GM12878 (cell line): ENCODE measurements around the gene CHCHD3. TPM values are rescaled to one million over a fixed set of nuclear protein-coding genes. Genes with fewer than 3 reads are reported as not detected.

ENCODE experiments used
- ATAC-seq: fragments of 200-7000 bp; cut with Tn5 transposase; 3 replicates; pipeline ENCODE4 v1.9.1; 2020; ENCODE audit warnings: mild to moderate bottlenecking, moderate library complexity
- Bru-seq: library from RNA; stranded (reverse); fragments of 400-500 nt; gene quantifications from one replicate; lab custom pipeline; 2021; lab: Mats Ljungman, UMichigan
- BruChase-seq, 2 experiments: library from RNA; stranded (reverse); fragments of 400-500 nt; gene quantifications; one replicate each; lab custom pipeline; 2021; lab: Mats Ljungman, UMichigan
- BruUV-seq: library from RNA; stranded (reverse); fragments of 400-500 nt; replicated peaks from 2 replicates; lab custom pipeline; 2021; lab: Mats Ljungman, UMichigan
- CTCF ChIA-PET: fragments of 300-600 bp; sonication (Branson Sonifier 250); formaldehyde crosslinking; extraction: SDS; loops from one replicate; lab custom pipeline; 2021; ENCODE audit warnings: inconsistent platforms; lab: Yijun Ruan, JAX
- POLR2A ChIA-PET: fragments of 350-600 bp; formaldehyde crosslinking; extraction: SDS; loops from one replicate; lab custom pipeline; 2021; ENCODE audit warnings: inconsistent platforms; lab: Charles Lee
- RAD21 ChIA-PET: fragments of 300-600 bp; sonication (Branson Sonifier 250); formaldehyde crosslinking; loops from one replicate; lab custom pipeline; 2023; ENCODE audit warnings: antibody characterized with exemption; ENCODE audit not compliant: unreplicated experiment; lab: Charles Lee
- SMC1A ChIA-PET: fragments of 300-600 bp; sonication (Branson Sonifier 250); formaldehyde crosslinking; loops from one replicate; lab custom pipeline; 2023; ENCODE audit not compliant: unreplicated experiment, uncharacterized antibody; lab: Charles Lee
- DNase-seq: peaks from one replicate; pipeline ENCODE4 v3.0.0-alpha.2; 2011; ENCODE audit warnings: low read depth, low spot score
- FAIRE-seq: peaks from 3 replicates; lab custom pipeline; 2011; peaks lifted over from hg19 to GRCh38; lab: Jason Lieb, UNC
- H2AFZ ChIP-seq: 2 replicates; pipeline ENCODE4 v1.6.0; 2011; ENCODE audit warnings: low read depth, low read length, control low read depth; ENCODE audit not compliant: control insufficient read depth
- H3K27ac ChIP-seq: 2 replicates; pipeline ENCODE4 v1.5.1; 2011; ENCODE audit warnings: control low read depth; ENCODE audit not compliant: control insufficient read depth, insufficient read depth
- H3K27me3 ChIP-seq, 2 experiments: replicated peaks in 1 of 2; 2 replicates each; pipeline versions ENCODE4 v1.6.0 to v1.6.1; 2011; ENCODE audit warnings: low read length in 1 of 2; ENCODE audit not compliant: control insufficient read depth in 2 of 2, insufficient read depth in 2 of 2
- H3K36me3 ChIP-seq, 2 experiments: 2 replicates each; pipeline ENCODE4 v1.5.1; 2011; ENCODE audit warnings: low read length in 1 of 2; ENCODE audit not compliant: control insufficient read depth in 2 of 2, insufficient read depth in 2 of 2
- H3K4me1 ChIP-seq: 2 replicates; pipeline ENCODE4 v1.6.1; 2011; ENCODE audit warnings: mild to moderate bottlenecking, low read length, moderate library complexity, mixed read lengths; ENCODE audit not compliant: control insufficient read depth, insufficient read depth
- H3K4me2 ChIP-seq: 2 replicates; pipeline ENCODE4 v1.6.0; 2011; ENCODE audit warnings: control low read depth; ENCODE audit not compliant: control insufficient read depth, insufficient read depth
- H3K4me3 ChIP-seq: fragments of 200-600 bp; sonication (generic); 2 replicates; pipeline ENCODE4 v1.5.1; 2016
- H3K79me2 ChIP-seq: 2 replicates; pipeline ENCODE4 v1.6.0; 2011; ENCODE audit warnings: low read length; ENCODE audit not compliant: control insufficient read depth, insufficient read depth
- H3K9ac ChIP-seq: 2 replicates; pipeline ENCODE4 v1.8.0; 2011; ENCODE audit warnings: low read length, control low read depth, mixed read lengths; ENCODE audit not compliant: control insufficient read depth, insufficient read depth
- H3K9me3 ChIP-seq: replicated peaks from 3 replicates; pipeline ENCODE4 v1.5.1; 2011; ENCODE audit warnings: mild to moderate bottlenecking, low read length; ENCODE audit not compliant: control insufficient read depth, insufficient read depth
- H4K20me1 ChIP-seq: 2 replicates; pipeline ENCODE4 v1.6.0; 2011; ENCODE audit not compliant: control insufficient read depth, insufficient read depth
- BACH1 ChIP-seq: fragments of 450-650 bp; IDR thresholded peaks from 2 replicates; pipeline ENCODE4 v1.6.1; 2017; ENCODE audit warnings: mild to moderate bottlenecking, borderline replicate concordance
- CEBPZ ChIP-seq: fragments of 150-350 bp; IDR thresholded peaks from 2 replicates; pipeline ENCODE4 v1.6.1; 2016; ENCODE audit warnings: low read depth, low read length
- GABPA ChIP-seq: IDR thresholded peaks from 2 replicates; pipeline ENCODE4 v1.6.1; 2014; ENCODE audit warnings: antibody characterized with exemption, low read depth, mild to moderate bottlenecking, inconsistent platforms
- IRF4 ChIP-seq: IDR thresholded peaks from 2 replicates; pipeline ENCODE4 v1.6.1; 2011; ENCODE audit warnings: low read depth, low read length
- NR2C1 ChIP-seq: fragments of 450-650 bp; IDR thresholded peaks from 2 replicates; pipeline ENCODE4 v1.6.1; 2017; ENCODE audit warnings: antibody characterized with exemption, mild to moderate bottlenecking, moderate library complexity
- PKNOX1 ChIP-seq: fragments of 450-650 bp; IDR thresholded peaks from 2 replicates; pipeline ENCODE4 v1.6.1; 2016; ENCODE audit warnings: mild to moderate bottlenecking
- POLR2A ChIP-seq: IDR thresholded peaks from 2 replicates; pipeline ENCODE4 v1.6.1; 2011; ENCODE audit warnings: low read depth, mild to moderate bottlenecking, low read length
- SPI1 ChIP-seq: IDR thresholded peaks from 2 replicates; pipeline ENCODE4 v1.6.1; 2011; ENCODE audit warnings: low read depth, mild to moderate bottlenecking, low read length, moderate library complexity, borderline replicate concordance; ENCODE audit not compliant: insufficient read depth
- SREBF2 ChIP-seq: IDR thresholded peaks from 2 replicates; pipeline ENCODE4 v1.6.1; 2012; ENCODE audit warnings: mild to moderate bottlenecking, low read length
- STAT3 ChIP-seq: IDR thresholded peaks from 2 replicates; pipeline ENCODE4 v1.6.1; 2011; ENCODE audit warnings: low read depth, low read length, improper control_type of control experiment
- SUZ12 ChIP-seq: fragments of 200-600 bp; sonication (generic); IDR thresholded peaks from one replicate; pipeline ENCODE4 v1.6.1; 2018; ENCODE audit warnings: antibody characterized with exemption, mild to moderate bottlenecking; ENCODE audit not compliant: unreplicated experiment
- ZNF217 ChIP-seq: fragments of 450-650 bp; IDR thresholded peaks from 2 replicates; pipeline ENCODE4 v1.6.1; 2017; ENCODE audit warnings: antibody characterized with exemption, mild to moderate bottlenecking
- ZNF24 ChIP-seq: fragments of 450-650 bp; IDR thresholded peaks from 2 replicates; pipeline ENCODE4 v1.6.1; 2017; ENCODE audit warnings: antibody characterized with exemption, mild to moderate bottlenecking
- ZNF274 ChIP-seq: IDR thresholded peaks from one replicate; pipeline ENCODE4 v1.8.0; 2011; ENCODE audit not compliant: insufficient read length, insufficient read depth
- ZNF622 ChIP-seq: fragments of 450-650 bp; IDR thresholded peaks from 2 replicates; pipeline ENCODE4 v1.6.1; 2017; ENCODE audit warnings: mild to moderate bottlenecking, inconsistent platforms
- WGBS: methylation state at CpG from one replicate; pipeline ENCODE4 v1.1.6; 2016; ENCODE audit warnings: low lambda C conversion rate; ENCODE audit not compliant: insufficient replicate concordance, insufficient coverage; ENCODE audit errors: missing lambda C conversion rate; 5-methylcytosine and 5-hydroxymethylcytosine counted together
- in situ Hi-C: fragments of 300-500 bp; cut with MboI; formaldehyde crosslinking; loops from 9 replicates; pipeline ENCODE4 v1.14.3; 2018; ENCODE audit warnings: mixed read lengths
- intact Hi-C: fragments of 100-400 bp; cut with micrococcal nuclease; formaldehyde crosslinking; loops from one replicate; pipeline ENCODE4 v1.14.2; 2022; ENCODE audit not compliant: unreplicated experiment
- long read RNA-seq, 2 experiments: library from polyadenylated mRNA; unstranded; transcript quantifications; one replicate each; pipeline ENCODE4 v2.0.0, GENCODE V29; 2019 to 2020
- polyA minus RNA-seq, 3 experiments: library from RNA; depleted of rRNA, polyadenylated mRNA; stranded (reverse); fragments of >200 nt; gene quantifications; 2 replicates each; pipeline ENCODE4 v1.2.3, GENCODE V29; 2011
- polyA plus RNA-seq, 11 experiments: library from polyadenylated mRNA; depleted of rRNA in 4 of 11; unstranded in 6 of 11; stranded (reverse) in 5 of 11; fragments of >200 nt; fragmentation: Nextera tagmentation in 4 of 11; fragmentation: Illumina TruSeq in 1 of 11; extraction: Ambion mirVana in 4 of 11; extraction: Trizol in 1 of 11; gene quantifications; 1 replicate in 1 of 11; 2 replicates in 10 of 11; pipeline versions ENCODE4 v1.2.1 to v1.2.3, GENCODE V29; 2011 to 2016; ENCODE audit warnings: inconsistent platforms in 2 of 11, missing spikeins in 2 of 11, low read depth in 1 of 11
- total RNA-seq, 4 experiments: library from RNA; depleted of rRNA in 3 of 4; stranded (reverse); fragments of >200 nt in 3 of 4; fragmentation: Illumina TruSeq in 1 of 4; extraction: Trizol in 1 of 4; gene quantifications; 2 replicates each; pipeline versions ENCODE4 v1.2.1 to v1.2.3, GENCODE V29; 2013 to 2021

Gene CHCHD3
- 109 TPM in 2 replicates for total RNA-seq (2013; cell fraction: nucleolus; rRNA removed)
- total RNA-seq (2014; rRNA removed) = 97.5 and 118 TPM in 2 replicates
- total RNA-seq (2014; rRNA removed; fragmentation: Illumina TruSeq; extraction: Trizol) = 114 and 118 TPM in 2 replicates
- total RNA-seq (2021) = 89.3 and 95.0 TPM in 2 replicates
- 39.9 TPM for polyA plus RNA-seq (2011; ENCODE audit: low read depth)
- 84.9 and 107 TPM in 2 replicates for polyA plus RNA-seq (2011; rRNA removed)
- polyA plus RNA-seq (2011; cell fraction: cytosol; rRNA removed) = 49.9 and 53.6 TPM in 2 replicates
- 36.8 and 39.3 TPM in 2 replicates for polyA plus RNA-seq (2011; cell fraction: nucleus; rRNA removed)
- polyA plus RNA-seq (2012) = 47.7 and 55.7 TPM in 2 replicates
- 134 and 156 TPM in 2 replicates for polyA plus RNA-seq (2014; fragmentation: Illumina TruSeq; extraction: Trizol)
- 10 to 100 TPM; 38.3 to 66.1 TPM for polyA plus RNA-seq (2014; fragmentation: Nextera tagmentation; extraction: Ambion mirVana)
- polyA plus RNA-seq (2014; rRNA removed) = 73.7 and 80.0 TPM in 2 replicates
- 100 to 1,000 TPM; 174 to 178 TPM for polyA plus RNA-seq (2016; fragmentation: Nextera tagmentation; extraction: Ambion mirVana)
- polyA minus RNA-seq (2011; rRNA and poly(A)+ RNA removed) = 53.9 and 77.6 TPM in 2 replicates
- 41.8 and 48.0 TPM in 2 replicates for polyA minus RNA-seq (2011; cell fraction: cytosol; rRNA and poly(A)+ RNA removed)
- polyA minus RNA-seq (2011; cell fraction: nucleus; rRNA and poly(A)+ RNA removed) = 39.8 and 80.8 TPM in 2 replicates
- Bru-seq, nascent RNA = percentile 76 among the genes with signal in this experiment
- percentile 67 among the genes with signal in this experiment for BruChase-seq, experiment 1, labeled RNA remaining after a 6-hour chase
- percentile 69 among the genes with signal in this experiment for BruChase-seq, experiment 2, labeled RNA remaining after a 2-hour chase
- long read RNA-seq, experiment 1, transcript CHCHD3-201 (8 exons, 1,598 nt) = major isoform, 155 of 168 reads
- long read RNA-seq, experiment 1, partial matches to known transcripts = 1 of 168 reads
- long read RNA-seq, experiment 1, other reads (novel, unspliced or antisense) = 12 of 168 reads
- long read RNA-seq, experiment 2, transcript CHCHD3-201 (8 exons, 1,598 nt) = major isoform, 605 of 647 reads
- long read RNA-seq, experiment 2, partial matches to known transcripts = 5 of 647 reads
- long read RNA-seq, experiment 2, other reads (novel, unspliced or antisense) = 36 of 647 reads

GRCh38 chr7:133081599-133082389 lies at the start of gene CHCHD3:
Gene CHCHD3, minus strand, starts transcription at chr7:133082090. Its CDS starts 153 bp downstream, at chr7:133081937.
- in situ Hi-C loops (no loop called here), intact Hi-C loops (loop anchor here (2.0 kb wide), 2 partner anchors 47 to 171 kb away; partner anchors contain the start of gene EXOC4)
- peak; percentile 99 for ATAC-seq
- H2AFZ ChIP-seq = peak within 1 kb of the TSS; percentile 96
- FAIRE-seq = peak; percentile 99
- ChIA-PET CTCF (interaction anchor here (0.6 to 2.4 kb wide), 5 partner anchors 9 to 233 kb away, joined by 3 to 10 read pairs (median 4); no protein-coding TSS in a partner anchor), POLR2A (interaction anchor here (0.6 to 1.6 kb wide), 4 partner anchors 10 to 192 kb away, joined by 3 to 7 read pairs (median 4); partner anchors contain the start of gene EXOC4), RAD21 (interaction anchor here (0.9 to 1.5 kb wide), 5 partner anchors 30 to 263 kb away, joined by 3 to 8 read pairs (median 3); no protein-coding TSS in a partner anchor), SMC1A (interaction anchor here (0.9 to 1.4 kb wide), 8 partner anchors 9 to 224 kb away, joined by 3 to 6 read pairs (median 3); no protein-coding TSS in a partner anchor)
- WGBS = 1% methylated on average over 58 of the region's 58 CpGs
- peak; percentile 94 for DNase-seq
- H4K20me1 ChIP-seq = no peaks in the 10 kb centered on the region
- peak within 1 kb of the TSS; percentile 90 for H3K4me3 ChIP-seq
- peaks cover 49% of the 10 kb centered on the region for H3K79me2 ChIP-seq
- peak within 1 kb of the TSS; percentile 95 for H3K9ac ChIP-seq
- H3K27ac ChIP-seq = peak within 1 kb of the TSS; percentile 86
- H3K4me2 ChIP-seq = peak within 1 kb of the TSS; percentile 73
- peaks cover 0 to 3% of the 10 kb centered on the region in 2 experiments; a peak in 1 of 4 replicates for H3K36me3 ChIP-seq
- peaks cover 3% of the 10 kb centered on the region; the same call in 1 of the 3 replicates for H3K9me3 ChIP-seq
- H3K4me1 ChIP-seq = no peaks in the 10 kb centered on the region; the same call in 1 of the 2 replicates
- BruUV-seq = no TSS peak
- H3K27me3 ChIP-seq = no peaks in the 10 kb centered on the region
- TF ChIP-seq ZNF24 = no peak
- TF ChIP-seq SUZ12 = no peak
- TF ChIP-seq POLR2A = peak; percentile 87
- TF ChIP-seq ZNF622 = no peak
- 0 out of 2 replicates have a peak, but pooled peaks have one; percentile 32 for TF ChIP-seq STAT3
- TF ChIP-seq BACH1 = no peak; the same call in 1 of the 2 replicates
- peak; percentile 87; the same call in 1 of the 2 replicates for TF ChIP-seq GABPA
- TF ChIP-seq CEBPZ = peak; percentile 85
- TF ChIP-seq ZNF274 = no peak
- peak; percentile 77 for TF ChIP-seq NR2C1
- no peak for TF ChIP-seq ZNF217
- TF ChIP-seq IRF4 = no peak
- no peak for TF ChIP-seq SPI1
- TF ChIP-seq SREBF2 = no peak
- TF ChIP-seq PKNOX1 = peak; percentile 97
